NCI-H187 (cell line): Measurements from ENCODE around the gene SERPINB13.

Experiments
- DNase-seq, 2 experiments: peaks; one replicate each; lab custom pipeline; 2025; lab: John Stamatoyannopoulos, UW

Gene SERPINB13

GRCh38 chr18:63586966-63587365 lies at the start of gene SERPINB13:
SERPINB13 (plus strand) TSS chr18:63587343; CDS start chr18:63588668, 1,325 bp downstream.
- DNase-seq, result no peak

GRCh38 chr18:63539904-63540510 lies 47.1 kb upstream of the SERPINB13 start:
- no peak for DNase-seq

GRCh38 chr18:63542069-63542468 lies 45.1 kb upstream of the SERPINB13 start, which contains the start of gene SERPINB12:
SERPINB12 (plus strand) TSS chr18:63542369; CDS start chr18:63556160, 13,791 bp downstream.
- no peak for DNase-seq

- DNase-seq, result no peak
These were observed 43.1 kb upstream of the SERPINB13 start for GRCh38 chr18:63544017-63544416.

GRCh38 chr18:63545000-63545399 lies 42.1 kb upstream of the SERPINB13 start:
- DNase-seq, result no peak

- DNase-seq, result no peak
These were observed 37.1 kb upstream of the SERPINB13 start for GRCh38 chr18:63550068-63550467.

GRCh38 chr18:63551769-63552168 lies 35.4 kb upstream of the SERPINB13 start:
- DNase-seq, result no peak

- no peak for DNase-seq
These were observed 34.6 kb upstream of the SERPINB13 start for GRCh38 chr18:63552581-63552980.

- no peak for DNase-seq
These were observed 34.1 kb upstream of the SERPINB13 start for GRCh38 chr18:63553081-63553480.

- no peak for DNase-seq
These were observed 27.3 kb upstream of the SERPINB13 start for GRCh38 chr18:63559567-63560491.

- no peak for DNase-seq
These were observed 24.9 kb upstream of the SERPINB13 start for GRCh38 chr18:63562284-63562683.

- DNase-seq, result no peak
These were observed 23.1 kb upstream of the SERPINB13 start for GRCh38 chr18:63564021-63564420.

GRCh38 chr18:63564561-63564960 lies 22.6 kb upstream of the SERPINB13 start:
- no peak for DNase-seq

- no peak for DNase-seq
These were observed 19.9 kb upstream of the SERPINB13 start for GRCh38 chr18:63567276-63567675.

- no peak for DNase-seq
These were observed 19.3 kb upstream of the SERPINB13 start for GRCh38 chr18:63567825-63568224.

GRCh38 chr18:63570721-63571120 lies 16.4 kb upstream of the SERPINB13 start:
- DNase-seq, result no peak

- no peak for DNase-seq
These were observed 11.5 kb upstream of the SERPINB13 start for GRCh38 chr18:63575681-63576080.

- DNase-seq, result peak; percentile 4 to 22
These were observed 8.7 kb upstream of the SERPINB13 start for GRCh38 chr18:63578357-63578958.

GRCh38 chr18:63579616-63580015 lies 7.5 kb upstream of the SERPINB13 start:
- DNase-seq, result no peak

GRCh38 chr18:63585988-63586387 lies 1.2 kb upstream of the SERPINB13 start:
- no peak for DNase-seq

- no peak for DNase-seq
These were observed 712 bp upstream of the SERPINB13 start for GRCh38 chr18:63586431-63586830.

GRCh38 chr18:63588909-63589308 lies 1.8 kb downstream of the SERPINB13 start:
- DNase-seq, result no peak

- DNase-seq, result no peak
These were observed 3.2 kb downstream of the SERPINB13 start for GRCh38 chr18:63590373-63590772.
